AG09319 (cell line): ENCODE measurements around the gene TGFB2.

ENCODE experiments used
- DNase-seq: peaks from one replicate; pipeline ENCODE4 v3.0.0-alpha.2; 2010; ENCODE audit warnings: low read depth; ENCODE audit errors: extremely low read depth
- CTCF ChIP-seq: IDR thresholded peaks from 2 replicates; pipeline ENCODE4 v1.5.1; 2011; ENCODE audit warnings: low read depth, mild to moderate bottlenecking, inconsistent platforms, low read length, moderate library complexity

TGFB2 gene

GRCh38 chr1:218392780-218393179, 47.6 kb downstream of the TGFB2 start:
- TF ChIP-seq CTCF: no peak

GRCh38 chr1:218394416-218394815, 49.3 kb downstream of the TGFB2 start:
- TF ChIP-seq CTCF: no peak
- DNase-seq: no peak

More at GRCh38 chr1:218392780-218393179, 47.6 kb downstream of the TGFB2 start:
- no peak for DNase-seq

- TF ChIP-seq CTCF: no peak
- no peak for DNase-seq
Measured at GRCh38 chr1:218394989-218395388, 49.9 kb downstream of the TGFB2 start.

- TF ChIP-seq CTCF: no peak
- no peak for DNase-seq
Measured at GRCh38 chr1:218395916-218396315, 50.8 kb downstream of the TGFB2 start.

GRCh38 chr1:218397752-218398339, 52.7 kb downstream of the TGFB2 start:
- no peak for TF ChIP-seq CTCF
- DNase-seq: no peak

- no peak for DNase-seq
- no peak for TF ChIP-seq CTCF
Measured at GRCh38 chr1:218400624-218401023, 55.5 kb downstream of the TGFB2 start.

GRCh38 chr1:218401441-218401997, 56.4 kb downstream of the TGFB2 start:
- DNase-seq: no peak
- TF ChIP-seq CTCF: no peak
